HS-5 (cell line): ENCODE measurements around the gene LMAN1L.
"Not testable (repeated sequence)": the region's sequence is repeated elsewhere in the genome, so short reads cannot be mapped to it uniquely, and the experiment has no call there.

ENCODE experiments used
- DNase-seq: peaks from one replicate; pipeline ENCODE4 v3.0.0-alpha.2; 2012; ENCODE audit warnings: low read depth

LMAN1L gene

GRCh38 chr15:74782259-74783071, 30.2 kb upstream of the LMAN1L start:
- no peak for DNase-seq

GRCh38 chr15:74783072-74783807, 29.4 kb upstream of the LMAN1L start:
- no peak for DNase-seq

- DNase-seq: no peak
These were observed 28.8 kb upstream of the LMAN1L start for GRCh38 chr15:74783808-74784175.

GRCh38 chr15:74784426-74785193, 28.0 kb upstream of the LMAN1L start:
- DNase-seq: no peak

- no peak for DNase-seq
These were observed 27.2 kb upstream of the LMAN1L start for GRCh38 chr15:74785194-74786032.

GRCh38 chr15:74786081-74786480, 26.6 kb upstream of the LMAN1L start:
- not testable (repeated sequence) for DNase-seq

- no peak for DNase-seq
These were observed 26.0 kb upstream of the LMAN1L start for GRCh38 chr15:74786551-74787165.

- no peak for DNase-seq
These were observed 25.2 kb upstream of the LMAN1L start for GRCh38 chr15:74787251-74788041.

- DNase-seq: no peak
These were observed 24.5 kb upstream of the LMAN1L start for GRCh38 chr15:74788042-74788682.

GRCh38 chr15:74788683-74789151, 23.9 kb upstream of the LMAN1L start:
- no peak for DNase-seq

- no peak for DNase-seq
These were observed 23.4 kb upstream of the LMAN1L start for GRCh38 chr15:74789171-74789631.

GRCh38 chr15:74789741-74790079, 22.9 kb upstream of the LMAN1L start:
- no peak for DNase-seq

GRCh38 chr15:74790080-74790916, 22.3 kb upstream of the LMAN1L start:
- DNase-seq: peak; percentile 45

- no peak for DNase-seq
These were observed 21.6 kb upstream of the LMAN1L start for GRCh38 chr15:74791007-74791406.

- no peak for DNase-seq
These were observed 21.0 kb upstream of the LMAN1L start for GRCh38 chr15:74791667-74792066.

GRCh38 chr15:74792227-74793016, 20.2 kb upstream of the LMAN1L start:
- no peak for DNase-seq

GRCh38 chr15:74793135-74794028, 19.3 kb upstream of the LMAN1L start:
- no peak for DNase-seq
